ENCODE measurements around the gene DNMT3A.

Gene DNMT3A

GRCh38 chr2:25197336-25198208, 144.2 kb downstream of the DNMT3A start:
- DNase-seq = no peak

GRCh38 chr2:25194576-25195122, 147.1 kb downstream of the DNMT3A start:
- DNase-seq = no peak

- DNase-seq = no peak
Measured at GRCh38 chr2:25190536-25190935, 151.2 kb downstream of the DNMT3A start.

GRCh38 chr2:25188405-25188804, 153.3 kb downstream of the DNMT3A start:
- DNase-seq = no peak

- DNase-seq = no peak
Measured at GRCh38 chr2:25187729-25188350, 153.9 kb downstream of the DNMT3A start.

- DNase-seq = no peak
Measured at GRCh38 chr2:25184254-25184653, 157.5 kb downstream of the DNMT3A start.

- no peak for DNase-seq
Measured at GRCh38 chr2:25178976-25179375, 162.7 kb downstream of the DNMT3A start.
